Body of pancreas (tissue), 4 donors: ENCODE measurements around the gene EOLA1. TPM values are rescaled to one million over a fixed set of nuclear protein-coding genes. Genes with fewer than 3 reads are reported as not detected.
"Not testable (repeated sequence)": the region's sequence is repeated elsewhere in the genome, so short reads cannot be mapped to it uniquely, and the experiment has no call there.

Source experiments
- ATAC-seq: fragments of 150-250 bp; one replicate; pipeline ENCODE4 v1.9.1; 2016
- DNase-seq, 4 donors: peaks; one replicate each; pipeline ENCODE4 v3.0.0-alpha.2; 2019
- H3K27ac ChIP-seq, 4 donors: fragments of 200-600 bp; sonication (generic); 1 replicate in 3 of 4; 2 replicates in 1 of 4; pipeline versions ENCODE4 v1.5.1 to v1.6.1; 2016 to 2019; ENCODE audit warnings: mild to moderate bottlenecking in 1 of 4, mixed read lengths in 1 of 4, moderate library complexity in 1 of 4
- H3K27me3 ChIP-seq, 2 donors: fragments of 200-600 bp; sonication (generic); one replicate each; pipeline ENCODE4 v1.6.0; 2016; ENCODE audit warnings: mild to moderate bottlenecking in 1 of 2
- H3K36me3 ChIP-seq, 2 donors: fragments of 200-600 bp; sonication (generic); replicated peaks in 1 of 2; 2 replicates each; pipeline ENCODE4 v1.5.1; 2016; ENCODE audit warnings: low read depth in 2 of 2; ENCODE audit not compliant: insufficient read depth in 1 of 2
- H3K4me1 ChIP-seq: fragments of 200-600 bp; sonication (generic); one replicate; pipeline ENCODE4 v1.6.0; 2016
- H3K4me3 ChIP-seq, 2 donors: fragments of 200-600 bp; sonication (generic); 1 replicate in 1 of 2; 2 replicates in 1 of 2; pipeline ENCODE4 v1.5.1; 2016 to 2019
- H3K9me3 ChIP-seq, 3 donors: fragments of 200-600 bp; sonication (generic); 1 replicate in 2 of 3; 2 replicates in 1 of 3; pipeline ENCODE4 v1.5.1; 2016
- CTCF ChIP-seq, 7 experiments: fragments of 450-650 bp in 4 of 7; fragments of 200-600 bp in 3 of 7; sonication (generic) in 3 of 7; IDR thresholded peaks; one replicate each; pipeline ENCODE4 v1.5.1; 2016 to 2019; ENCODE audit warnings: antibody characterized with exemption in 7 of 7
- POLR2A ChIP-seq, 3 donors: fragments of 450-650 bp; IDR thresholded peaks; one replicate each; pipeline ENCODE4 v1.6.1; 2016; ENCODE audit warnings: antibody characterized with exemption in 3 of 3, mild to moderate bottlenecking in 2 of 3
- WGBS, 2 donors: methylation state at CpG; one replicate each; pipeline ENCODE4 v1.1.5; 2017; 5-methylcytosine and 5-hydroxymethylcytosine counted together
- intact Hi-C: fragments of 100-400 bp; cut with DNase I; formaldehyde crosslinking; loops from one replicate; pipeline ENCODE4 v1.15.1; 2023
- total RNA-seq, 2 donors: library from RNA; depleted of rRNA; stranded (reverse); fragments of >200 nt; gene quantifications; one replicate each; pipeline ENCODE4 v1.1.0, GENCODE V29; 2016

Gene EOLA1
- total RNA-seq, 2 donors from 2014 or later, result 7.8 to 8.2 TPM

DNA sequence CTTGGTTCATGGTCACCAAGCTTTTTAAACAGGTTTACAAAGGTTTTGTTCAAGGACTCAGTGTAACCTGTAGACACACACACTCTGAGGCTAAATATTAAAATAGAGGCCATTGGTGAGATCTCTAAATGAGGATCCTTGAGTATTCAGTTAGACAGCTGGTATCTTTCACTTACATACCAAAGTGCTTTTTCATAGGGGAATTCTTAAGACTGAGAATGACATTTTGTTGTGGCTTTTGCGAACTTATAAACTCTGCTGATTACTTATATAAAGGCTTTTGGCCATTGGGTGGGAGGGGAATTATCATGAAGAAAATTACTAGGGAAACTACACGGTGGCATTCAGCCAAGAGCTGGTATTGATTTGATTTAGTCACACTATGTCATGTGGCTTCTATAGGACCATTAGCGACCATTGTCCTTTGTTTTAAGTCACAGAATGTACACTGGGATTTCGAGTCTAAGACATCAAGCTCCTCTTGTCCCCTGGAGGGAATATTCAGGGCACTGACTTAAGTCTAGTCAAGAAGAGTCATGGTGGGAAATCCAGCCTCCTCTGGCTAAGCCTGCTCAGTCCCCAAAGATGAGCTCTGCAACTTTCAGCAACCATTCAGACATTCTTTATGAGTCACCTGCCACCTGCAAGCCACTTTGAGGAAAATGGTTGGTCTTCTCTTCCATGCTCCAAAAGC lies 10.6 kb downstream of the EOLA1 start:
- H3K9me3 ChIP-seq, H3K4me3 ChIP-seq, ATAC-seq, H3K36me3 ChIP-seq, H3K27ac ChIP-seq, H3K27me3 ChIP-seq, intact Hi-C loops, H3K4me1 ChIP-seq, DNase-seq: not testable (repeated sequence)
- no CpG with 5 or more reads among the region's 4 CpGs for WGBS, 2 donors

GRCh38 chrX:149551939-149552248 lies 11.1 kb downstream of the EOLA1 start:
- H3K27me3 ChIP-seq, H3K4me1 ChIP-seq, H3K27ac ChIP-seq, DNase-seq, ATAC-seq, H3K4me3 ChIP-seq, H3K36me3 ChIP-seq, intact Hi-C loops, H3K9me3 ChIP-seq: not testable (repeated sequence)
- WGBS, 2 donors, result no CpG with 5 or more reads among the region's 6 CpGs

GRCh38 chrX:149555251-149555650 lies 14.4 kb downstream of the EOLA1 start:
- H3K27me3 ChIP-seq, intact Hi-C loops, H3K9me3 ChIP-seq, ATAC-seq, H3K36me3 ChIP-seq, H3K27ac ChIP-seq, H3K4me3 ChIP-seq, DNase-seq, H3K4me1 ChIP-seq: not testable (repeated sequence)
- WGBS, 2 donors, result no CpG with 5 or more reads among the region's 4 CpGs

DNA sequence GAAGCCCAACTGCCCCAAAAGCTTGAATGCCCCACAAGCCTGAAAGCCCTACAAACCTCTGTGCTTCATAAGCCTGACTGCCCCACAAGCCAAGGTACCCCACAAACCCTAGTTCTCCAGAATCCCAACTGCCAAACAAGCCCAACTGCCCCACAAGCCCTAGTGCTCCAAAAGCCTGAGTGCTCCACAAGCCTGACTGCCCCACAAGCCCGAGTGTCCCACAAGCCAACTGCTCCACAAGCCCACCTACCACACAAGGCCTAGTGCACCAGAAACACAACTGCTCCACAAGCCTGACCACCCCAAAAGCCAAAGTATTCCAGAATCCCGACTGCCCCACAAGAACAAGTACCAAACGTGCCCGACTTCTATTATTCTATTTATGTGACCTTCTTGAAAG lies 22.5 kb downstream of the EOLA1 start:
- Histone ChIP-seq H3K4me3 (no peak overlapping the region), H3K4me1 (no peaks in the 10 kb centered on the region), H3K36me3 (no peaks in the 10 kb centered on the region), H3K27ac (no peak overlapping the region), H3K9me3 (no peaks in the 10 kb centered on the region), H3K27me3 (no peaks in the 10 kb centered on the region)
- DNase-seq, result no peak
- intact Hi-C loops, result no loop called here
- no peak for ATAC-seq
- 83 to 97% methylated on average over 3 to 4 of the region's 4 CpGs for WGBS, 2 donors
- TF ChIP-seq POLR2A (IDR thresholded peaks at IDR 0.05) (no peak), CTCF (IDR thresholded peaks at IDR 0.05) (no peak)

DNA sequence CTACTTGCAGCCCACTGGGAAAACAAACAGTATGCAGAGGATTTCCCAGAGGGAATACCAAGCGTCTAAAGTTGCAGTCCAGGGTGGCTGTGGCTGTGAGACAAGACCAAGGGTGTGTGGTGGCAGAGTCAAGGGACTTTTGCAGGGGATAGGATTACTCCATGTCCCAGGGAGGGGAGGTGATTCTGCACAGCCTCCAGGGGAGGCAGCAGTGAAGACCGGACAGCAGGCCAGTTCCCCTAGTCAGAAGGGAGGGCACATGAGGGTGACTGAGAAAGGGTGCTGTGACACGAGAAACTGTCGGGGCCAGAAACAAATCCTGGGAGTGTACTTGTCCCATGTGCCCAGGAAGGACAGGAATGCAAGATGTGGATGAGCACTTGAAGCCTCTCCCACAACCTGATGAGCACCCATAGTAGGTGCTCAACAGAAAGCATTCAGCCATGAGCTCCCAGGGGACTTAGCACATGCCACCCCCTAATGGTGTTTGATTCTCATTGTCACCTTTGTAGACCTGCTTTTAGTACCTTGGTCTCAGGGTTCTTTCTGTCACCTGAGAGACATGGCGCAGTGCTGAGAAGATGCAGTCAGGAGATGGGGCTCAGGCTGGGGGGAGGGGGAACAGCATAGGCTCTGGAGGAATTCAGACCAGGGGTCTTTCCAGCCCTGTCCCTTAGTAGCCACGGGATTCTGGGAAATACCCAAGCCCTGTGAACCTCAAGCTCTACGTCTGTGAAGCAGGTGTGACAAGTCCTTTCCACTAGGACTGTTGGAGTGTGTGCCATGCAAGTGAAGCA lies 27.0 kb downstream of the EOLA1 start:
- intact Hi-C loops, result no loop called here
- no peak for TF ChIP-seq CTCF (IDR thresholded peaks at IDR 0.05)
- no peak for TF ChIP-seq POLR2A (IDR thresholded peaks at IDR 0.05)
- Histone ChIP-seq H3K36me3 (no peaks in the 10 kb centered on the region), H3K27ac (no peak overlapping the region), H3K4me1 (no peaks in the 10 kb centered on the region), H3K27me3 (no peaks in the 10 kb centered on the region), H3K4me3 (no peak overlapping the region), H3K9me3 (no peaks in the 10 kb centered on the region)
- DNase-seq (no peak), ATAC-seq (no peak)
- WGBS, 2 donors, result 44 to 68% methylated on average over 1 to 7 of the region's 7 CpGs

- TF ChIP-seq CTCF (IDR thresholded peaks at IDR 0.05) (no peak), POLR2A (IDR thresholded peaks at IDR 0.05) (no peak)
- intact Hi-C loops, result no loop called here
- H3K9me3 ChIP-seq, result no peaks in the 10 kb centered on the region
- H3K27ac ChIP-seq, result no peak overlapping the region
- 81 to 85% methylated on average over 5 of the region's 5 CpGs for WGBS, 2 donors
- no peak overlapping the region for H3K4me3 ChIP-seq
- DNase-seq (no peak), ATAC-seq (no peak)
- no peaks in the 10 kb centered on the region for H3K27me3 ChIP-seq
- H3K4me1 ChIP-seq, result no peaks in the 10 kb centered on the region
- no peaks in the 10 kb centered on the region for H3K36me3 ChIP-seq
These were observed 28.0 kb downstream of the EOLA1 start for GRCh38 chrX:149568701-149569296.
